ENCODE measurements around the gene RPL4.

The RPL4 gene

GRCh38 chr15:66452971-66453580 lies 51.6 kb downstream of the RPL4 start:
- peak; percentile 78 for DNase-seq

- DNase-seq, result peak; percentile 1
Measured at GRCh38 chr15:66452420-66452819, 52.2 kb downstream of the RPL4 start.
